GM19397 (cell line): ENCODE results near the gene IYD.
"Not testable (repeated sequence)": the region's sequence is repeated elsewhere in the genome, so short reads cannot be mapped to it uniquely, and the experiment has no call there.

Source experiments
- ATAC-seq: cut with Tn5 transposase; IDR thresholded peaks from one replicate; pipeline ENCODE4 v1.9.1; 2021; ENCODE audit warnings: mild to moderate bottlenecking, moderate library complexity; ENCODE audit not compliant: unreplicated experiment

The IYD gene

DNA sequence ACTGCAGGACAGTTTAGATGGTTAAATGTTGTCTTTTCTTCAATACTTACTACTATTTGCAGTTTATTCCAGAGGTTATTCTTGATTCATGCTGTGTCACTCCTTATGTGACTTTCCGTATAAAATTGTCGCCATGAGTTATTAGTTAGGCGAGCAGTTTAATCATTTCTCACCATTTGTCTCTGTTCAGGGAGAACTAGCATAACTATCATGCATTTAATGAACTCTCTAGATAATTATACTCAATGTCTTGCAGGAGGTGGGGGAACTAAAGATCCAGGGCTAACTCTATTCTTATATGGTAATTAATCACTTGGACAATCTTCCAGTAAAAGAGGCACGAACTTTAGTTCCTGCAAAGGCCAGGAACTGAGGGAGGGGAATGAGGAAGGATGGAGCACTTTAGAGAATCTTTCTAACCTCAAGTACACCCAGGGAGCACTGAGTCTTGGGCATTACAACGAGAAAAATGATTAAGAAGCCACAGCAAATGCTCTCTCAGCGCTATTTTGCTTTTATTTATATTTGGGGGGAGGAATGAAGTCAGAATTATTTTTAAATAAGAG lies 58.3 kb downstream of the IYD start:
- no peak for ATAC-seq

DNA sequence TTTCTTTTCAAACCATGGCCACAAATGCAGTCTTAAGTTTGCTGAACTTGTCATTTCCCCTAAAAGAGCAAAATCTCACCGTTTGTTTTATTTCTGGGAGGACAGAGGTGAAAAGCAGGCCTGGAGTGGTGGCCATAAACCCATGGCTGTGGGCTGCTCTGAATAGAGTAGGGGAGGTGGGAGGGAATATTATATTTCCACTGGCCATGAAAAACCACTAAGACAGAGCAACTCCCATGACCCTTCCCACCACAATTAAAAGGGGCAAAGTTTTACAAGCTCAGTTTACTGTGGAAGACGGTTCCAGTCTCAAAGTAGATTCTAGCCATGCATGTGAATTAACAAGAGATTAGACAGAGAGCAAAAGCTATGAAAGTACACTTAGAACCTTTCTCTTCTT lies 59.0 kb downstream of the IYD start:
- no peak for ATAC-seq

DNA sequence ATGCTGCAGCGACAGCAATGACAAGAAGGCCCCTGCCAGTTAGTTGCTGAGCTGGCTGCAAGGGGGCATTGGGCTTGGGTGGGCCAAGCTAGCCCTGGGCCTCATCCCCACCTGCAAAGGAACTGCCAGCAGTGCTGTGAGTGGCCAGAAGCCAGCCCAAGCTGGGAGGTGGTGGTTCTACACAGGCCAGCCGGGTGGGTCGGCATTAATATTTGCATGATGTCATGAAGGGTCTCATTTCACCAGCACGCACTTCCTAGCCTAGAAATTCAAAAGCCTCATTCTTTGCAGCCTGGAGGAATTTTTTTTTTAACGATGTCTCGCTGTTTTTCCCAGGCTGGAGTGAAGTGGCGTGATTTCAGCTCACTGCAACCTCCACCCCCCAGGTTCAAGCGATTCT lies 62.0 kb downstream of the IYD start:
- ATAC-seq: no peak

DNA sequence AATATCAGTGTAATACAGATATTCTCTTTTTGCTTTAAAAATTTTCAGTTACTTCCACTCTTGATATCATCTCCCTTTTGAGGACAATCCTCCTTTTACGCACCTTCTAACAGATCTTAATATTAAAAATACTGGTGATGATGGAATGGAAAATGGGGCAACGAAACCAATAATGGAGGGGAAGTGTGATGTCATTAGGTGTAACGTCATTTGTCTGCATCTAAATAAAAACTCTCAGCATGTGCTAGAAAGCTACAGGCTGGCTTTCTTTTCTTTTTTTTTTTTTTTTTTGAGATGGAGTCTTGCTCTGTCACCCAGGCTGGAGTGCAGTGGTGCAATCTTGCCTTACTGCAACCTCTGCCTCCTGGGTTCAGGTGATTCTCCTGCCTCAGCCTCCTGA lies 66.5 kb downstream of the IYD start:
- ATAC-seq: no peak

DNA sequence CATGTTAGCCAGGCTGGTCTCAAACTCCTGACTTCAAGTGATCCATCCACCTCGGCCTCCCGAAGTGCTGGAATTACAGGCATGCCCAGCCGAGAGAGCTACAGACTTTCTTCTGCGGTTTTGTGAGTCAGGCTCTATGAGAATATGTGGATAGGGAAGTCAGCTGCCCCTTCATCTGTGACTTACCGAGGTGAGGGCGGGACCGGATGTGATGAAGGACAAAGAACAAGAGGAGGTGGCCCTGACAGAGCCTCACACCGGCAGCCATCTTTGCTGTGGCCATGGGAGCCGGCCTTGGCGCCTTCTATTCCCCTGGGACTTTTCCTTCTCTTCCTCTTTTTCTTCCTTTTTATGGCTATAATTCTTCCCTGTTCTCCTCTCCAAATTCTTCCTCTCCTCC lies 67.0 kb downstream of the IYD start:
- no peak for ATAC-seq

DNA sequence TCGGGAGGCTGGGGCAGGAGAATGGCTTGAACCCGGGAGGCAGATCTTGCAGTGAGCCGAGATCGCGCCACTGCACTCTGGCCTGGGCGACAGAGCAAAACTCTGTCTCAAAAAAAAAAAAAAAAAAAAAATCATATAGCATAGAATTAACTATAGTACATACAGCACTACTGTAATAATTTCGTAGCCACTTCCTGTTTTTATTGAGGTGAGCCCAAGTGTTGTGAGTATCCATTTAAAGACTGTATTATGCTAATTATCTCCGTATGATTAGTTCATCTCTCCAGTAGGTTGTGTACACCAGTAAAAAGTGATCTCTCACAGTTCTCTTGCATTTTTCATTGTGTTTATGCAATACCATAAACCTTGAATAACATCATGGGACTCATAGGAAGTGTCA lies 70.6 kb downstream of the IYD start:
- ATAC-seq: no peak

DNA sequence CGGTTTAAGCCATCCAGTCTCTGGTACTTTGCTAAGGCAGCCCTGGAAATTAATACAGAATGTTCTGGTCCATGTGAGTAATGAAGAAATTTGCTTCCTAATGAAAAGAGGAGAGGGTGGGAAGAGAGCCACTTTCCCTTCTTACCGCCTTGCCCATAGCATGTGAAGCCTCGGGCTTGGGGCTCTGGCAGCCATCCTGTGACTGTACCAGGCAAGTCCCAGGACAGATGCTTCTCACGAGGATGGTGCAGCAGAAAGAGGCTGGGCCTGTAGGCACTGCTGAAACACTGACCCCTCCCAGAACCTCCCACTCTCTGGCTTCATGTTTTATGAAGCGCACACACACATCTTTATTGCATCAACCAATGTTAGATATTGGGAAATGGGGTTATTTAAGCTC lies 74.8 kb downstream of the IYD start:
- no peak for ATAC-seq

DNA sequence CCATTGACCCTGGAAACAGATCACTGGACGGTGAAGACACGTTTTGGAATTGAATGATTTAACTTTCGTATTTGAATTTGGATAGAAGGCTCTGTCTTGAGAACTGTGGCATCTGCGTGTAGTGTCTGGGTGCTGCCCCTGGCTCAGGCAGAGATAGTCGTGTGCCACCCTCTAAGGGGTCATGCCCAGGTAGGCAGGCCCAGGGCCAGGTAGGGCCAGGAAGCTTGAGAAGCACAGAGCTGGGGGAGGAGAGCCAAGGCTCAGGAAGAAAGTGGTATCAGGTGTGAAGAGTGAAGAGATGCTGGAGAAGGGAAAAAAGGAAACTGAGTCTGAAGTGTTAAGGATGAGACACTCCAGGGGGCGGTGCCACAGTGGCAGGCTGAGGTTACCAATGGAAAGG lies 75.5 kb downstream of the IYD start:
- ATAC-seq: no peak

DNA sequence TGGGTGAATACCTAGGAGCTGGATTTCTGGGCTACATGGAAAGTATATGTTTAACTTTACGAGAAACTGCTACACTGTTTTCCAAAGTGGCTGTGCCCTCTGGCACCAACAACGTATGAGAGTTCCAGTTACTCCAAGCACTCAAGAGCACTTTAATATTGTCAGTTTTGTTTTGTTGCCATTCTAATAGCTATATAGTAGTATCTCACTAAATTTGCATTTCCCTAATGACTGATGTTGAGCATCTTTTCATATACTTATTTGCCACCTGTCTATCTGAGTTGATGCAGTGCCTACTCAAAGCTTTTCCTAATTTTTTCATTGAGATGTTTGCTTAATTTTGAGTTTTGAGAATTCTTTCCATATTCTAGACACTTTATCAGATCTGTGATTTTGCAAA lies 76.7 kb downstream of the IYD start:
- no peak for ATAC-seq

DNA sequence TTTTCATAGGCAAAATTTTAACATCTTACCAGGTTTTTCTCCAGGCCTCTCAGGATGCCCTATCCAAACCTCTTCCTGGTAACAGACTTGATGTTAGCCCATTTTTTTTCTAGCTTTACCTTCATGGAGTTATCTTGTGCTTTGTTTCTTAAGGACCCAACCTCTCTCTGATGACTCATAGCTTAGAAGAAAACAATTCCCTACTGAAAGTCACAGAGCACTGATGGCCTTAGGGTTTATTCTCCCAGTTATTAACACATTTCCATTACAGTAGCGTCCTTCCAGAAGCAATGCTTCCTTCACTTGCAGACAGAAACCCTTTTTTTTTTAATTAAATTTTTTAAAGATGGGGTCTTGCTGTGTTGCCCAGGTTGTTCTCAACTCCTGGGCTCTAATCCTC lies 79.4 kb downstream of the IYD start:
- ATAC-seq: no peak

DNA sequence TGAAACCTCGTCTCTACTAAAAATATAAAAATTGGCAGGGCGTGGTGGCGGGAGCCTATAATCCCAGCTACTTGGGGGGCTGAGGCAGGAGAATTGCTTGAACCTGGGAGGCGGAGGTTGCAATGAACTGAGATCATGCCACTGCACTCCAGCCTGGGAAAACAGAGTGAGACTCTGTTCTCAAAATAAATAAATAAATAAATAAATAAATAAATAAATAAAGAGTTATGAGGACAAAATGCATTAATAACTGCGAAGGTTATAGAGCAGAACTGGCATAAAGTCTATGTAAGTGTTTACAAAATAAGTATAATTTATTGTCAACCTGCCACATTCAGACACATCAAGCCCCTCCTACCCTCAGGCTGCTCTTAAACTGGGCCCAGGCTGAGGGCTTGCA lies 80.2 kb downstream of the IYD start:
- ATAC-seq: not testable (repeated sequence)

DNA sequence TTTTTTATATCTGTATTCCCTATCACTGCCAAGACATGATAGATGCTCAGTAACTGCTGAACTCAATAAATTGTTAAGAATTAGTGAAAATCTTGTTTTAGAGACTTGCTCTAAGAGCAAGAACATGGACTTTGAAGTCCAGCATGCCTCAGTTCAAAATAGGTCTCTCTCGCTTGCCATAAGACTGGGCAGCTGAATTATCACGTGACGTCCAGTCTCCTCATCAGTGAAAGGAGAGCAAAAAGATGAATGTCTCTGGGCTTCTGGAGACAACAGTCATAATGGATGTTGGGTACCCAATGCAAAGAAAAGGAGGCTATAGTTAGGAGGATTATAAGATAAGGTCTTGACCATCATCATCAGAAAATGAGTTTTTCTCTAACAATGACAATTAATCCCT lies 82.1 kb downstream of the IYD start:
- no peak for ATAC-seq

DNA sequence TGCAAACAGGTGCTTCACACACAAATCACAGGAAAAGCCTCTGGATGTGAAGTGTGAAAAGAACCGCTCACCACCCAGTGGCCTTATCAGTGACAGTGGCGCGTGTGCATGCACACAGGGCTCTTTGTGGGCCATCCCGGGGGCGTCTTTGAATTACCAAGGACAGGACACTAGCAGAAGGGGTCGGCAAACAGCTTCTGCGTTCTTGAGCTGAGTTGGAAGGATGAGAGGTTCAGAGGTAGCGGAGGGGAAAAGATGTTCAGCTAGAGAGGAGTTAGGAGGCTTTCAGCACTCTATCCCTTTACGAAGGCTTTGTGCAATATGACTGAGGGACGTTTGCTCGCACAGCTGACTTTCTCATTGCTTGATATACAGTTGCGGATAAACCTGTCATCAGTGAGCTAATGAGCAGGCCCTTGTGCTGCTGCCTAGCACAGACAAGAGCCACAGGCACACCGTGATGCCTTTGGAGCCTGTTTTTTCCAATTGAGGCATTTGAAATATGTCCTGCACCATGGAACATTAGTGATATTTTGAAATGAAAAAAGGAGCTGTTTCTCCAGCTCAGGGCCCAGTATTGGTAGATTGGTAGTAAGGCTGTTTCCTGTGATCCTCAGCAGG lies 83.1 kb downstream of the IYD start:
- no peak for ATAC-seq

DNA sequence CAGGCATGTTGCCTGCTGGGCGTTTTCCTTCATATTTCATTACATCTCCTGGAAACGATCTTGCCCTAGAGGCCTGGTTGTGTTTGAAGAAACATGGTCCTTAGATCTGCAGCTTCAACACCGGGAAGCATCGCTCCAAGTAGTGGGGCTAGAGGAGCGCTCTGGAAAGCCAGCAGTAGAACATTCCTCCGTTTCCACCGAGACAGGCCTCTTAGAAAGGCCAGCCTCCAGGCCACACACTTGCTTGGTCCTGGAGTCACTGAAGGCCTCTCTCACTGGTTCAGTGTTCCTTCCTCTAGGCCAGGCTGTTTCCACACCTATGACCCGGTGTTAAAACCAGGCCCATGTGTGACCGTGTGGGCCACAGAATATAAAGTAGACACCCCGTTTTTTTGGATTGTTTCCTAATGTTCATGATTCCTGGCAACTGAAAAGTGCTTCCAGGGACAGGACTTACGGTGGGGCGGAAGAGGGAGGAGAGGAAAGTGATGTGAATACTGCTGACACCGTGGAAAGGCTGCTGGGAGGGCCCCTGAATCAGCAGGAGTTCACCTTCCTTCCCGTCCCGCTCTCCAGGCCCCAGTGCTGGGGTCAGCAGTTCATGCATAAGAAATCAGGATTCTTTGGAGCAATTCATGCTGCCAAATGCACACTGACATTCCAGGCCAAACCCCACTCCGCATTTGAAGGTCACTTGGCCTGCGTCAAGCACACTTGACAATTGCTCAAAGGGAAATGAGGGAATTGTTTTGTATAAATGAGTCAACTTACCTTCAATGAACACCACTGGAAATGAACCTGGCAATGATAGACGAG lies 83.8 kb downstream of the IYD start:
- ATAC-seq: no peak

DNA sequence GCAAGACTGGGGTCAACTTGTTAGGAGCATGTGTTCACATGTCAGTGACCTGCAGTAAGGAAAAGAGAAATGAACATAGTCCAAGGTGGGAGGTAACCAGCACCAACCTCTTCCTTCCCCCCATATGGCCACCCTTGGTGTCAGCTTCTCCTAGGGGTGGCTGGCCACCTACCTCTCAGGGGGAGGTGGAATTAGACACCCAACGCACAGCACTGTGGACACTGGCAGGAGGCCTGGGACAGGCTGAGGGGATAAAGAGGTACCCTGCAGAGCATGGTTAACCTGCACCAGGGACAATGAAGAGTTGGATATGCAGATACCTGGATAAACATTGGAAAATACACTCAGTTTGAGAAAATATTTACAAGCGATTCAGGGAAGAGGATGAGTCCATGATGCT lies 84.5 kb downstream of the IYD start:
- ATAC-seq: no peak
